ENCODE results near the gene ABCB4.

Gene ABCB4

GRCh38 chr7:87416682-87417587, 58.5 kb downstream of the ABCB4 start:
- DNase-seq: peak; percentile 4 to 39

GRCh38 chr7:87414794-87415188, 60.7 kb downstream of the ABCB4 start:
- no peak for DNase-seq

- DNase-seq: no peak
Observed at GRCh38 chr7:87413951-87414793, 61.3 kb downstream of the ABCB4 start.

- DNase-seq: no peak
Observed at GRCh38 chr7:87413029-87413428, 62.5 kb downstream of the ABCB4 start.

- DNase-seq: no peak
Observed at GRCh38 chr7:87411186-87411585, 64.3 kb downstream of the ABCB4 start.

- no peak for DNase-seq
Observed at GRCh38 chr7:87404674-87405073, 70.8 kb downstream of the ABCB4 start.

- no peak for DNase-seq
Observed at GRCh38 chr7:87398446-87398845, 77.0 kb downstream of the ABCB4 start.

- DNase-seq: no peak
Observed at GRCh38 chr7:87395442-87396020, 79.9 kb downstream of the ABCB4 start.

- no peak for DNase-seq
Observed at GRCh38 chr7:87391020-87391701, 84.3 kb downstream of the ABCB4 start.

GRCh38 chr7:87380905-87381304, 94.6 kb downstream of the ABCB4 start:
- DNase-seq: no peak

- DNase-seq: no peak
Observed at GRCh38 chr7:87375662-87376435, 99.6 kb downstream of the ABCB4 start.

GRCh38 chr7:87370660-87371180, 104.8 kb downstream of the ABCB4 start:
- peak in 1 of 2 experiments; percentile 2 for DNase-seq

GRCh38 chr7:87369216-87369615, 106.3 kb downstream of the ABCB4 start:
- DNase-seq: no peak

GRCh38 chr7:87364246-87364645, 111.2 kb downstream of the ABCB4 start:
- DNase-seq: no peak

- no peak for DNase-seq
Observed at GRCh38 chr7:87363342-87363741, 112.1 kb downstream of the ABCB4 start.

- no peak for DNase-seq
Observed at GRCh38 chr7:87361320-87361719, 114.2 kb downstream of the ABCB4 start.

GRCh38 chr7:87359366-87359765, 116.1 kb downstream of the ABCB4 start:
- no peak for DNase-seq

- DNase-seq: no peak
Observed at GRCh38 chr7:87356448-87356847, 119.0 kb downstream of the ABCB4 start.

- no peak for DNase-seq
Observed at GRCh38 chr7:87354749-87355148, 120.7 kb downstream of the ABCB4 start.
